ENCODE measurements around the gene PRAC2. TPM values are rescaled to one million over a fixed set of nuclear protein-coding genes. Genes with fewer than 3 reads are reported as not detected.
A peak's percentile ranks its signal among the peaks of the same experiment; 100 is the strongest.

PRAC2 gene
- 1.5 TPM for polyA plus RNA-seq (2013, experiment 1 of 2)
- 1.0 TPM for polyA plus RNA-seq (2013, experiment 2 of 2)

- no peak within 1 kb of the TSS for H3K27ac ChIP-seq (ENCODE audit: low read length, poor library complexity, severe bottlenecking)
These were observed at the start of gene PRAC2 for GRCh38 chr17:48722915-48723422. TSS of gene PRAC2 (plus strand) at chr17:48723185. CDS start at chr17:48724411, 1,226 bp downstream.

GRCh38 chr17:48676963-48677558 is 45.9 kb upstream of the PRAC2 start:
- Histone ChIP-seq H4K91ac (ENCODE audit: low read length) (no peak overlapping the region), H3K9ac (ENCODE audit: low read length) (no peak overlapping the region), H3K27ac (ENCODE audit: low read length, poor library complexity, severe bottlenecking) (no peak overlapping the region), H3K4ac (ENCODE audit: low read depth in 1 of 2, low read length in 2 of 2) (no peak overlapping the region), H3K79me1 (replicated peaks; ENCODE audit: low read length, poor library complexity, severe bottlenecking) (no peaks in the 10 kb centered on the region), H3K23ac (ENCODE audit: low read length in 2 of 2) (no peak overlapping the region), H2AFZ (ENCODE audit: low read depth, low read length) (no peak overlapping the region), H3K14ac (ENCODE audit: low read length in 2 of 2) (no peak overlapping the region), H2AK5ac (ENCODE audit: low read length, severe bottlenecking) (no peak overlapping the region), H3K36me3 (ENCODE audit: control insufficient read depth in 1 of 2, insufficient read depth in 2 of 2, low read depth in 1 of 2, low read length in 2 of 2) (no peaks in the 10 kb centered on the region), H2BK15ac (ENCODE audit: low read depth, poor library complexity, severe bottlenecking) (no peak overlapping the region), H4K8ac (ENCODE audit: low read length) (no peak overlapping the region), H2BK5ac (ENCODE audit: low read depth, low read length, poor library complexity, severe bottlenecking) (no peak overlapping the region), H3K27me3 (ENCODE audit: control insufficient read depth in 1 of 2, insufficient read depth in 1 of 2, low read length in 2 of 2) (peaks cover 53 to 85% of the 10 kb centered on the region in 2 experiments), H3K9me3 (ENCODE audit: control insufficient read depth, low read length) (no peaks in the 10 kb centered on the region), H3K4me3 (ENCODE audit: insufficient read depth in 1 of 2, low read depth in 1 of 2, low read length in 2 of 2) (no peak overlapping the region), H3K18ac (ENCODE audit: low read depth in 1 of 2, low read length in 2 of 2) (no peak overlapping the region), H3K4me2 (ENCODE audit: low read length, poor library complexity, severe bottlenecking) (no peak overlapping the region), H2BK120ac (ENCODE audit: low read depth, low read length) (no peak overlapping the region), H2BK12ac (ENCODE audit: low read length in 2 of 2) (no peak overlapping the region), H3K4me1 (ENCODE audit: control insufficient read depth, insufficient read depth, low read depth, low read length) (peaks cover 5% of the 10 kb centered on the region)
- 79% methylated on average over 5 of the region's 6 CpGs for WGBS
- DNase-seq: no peak

More at GRCh38 chr17:48722915-48723422, at the start of gene PRAC2:
- Histone ChIP-seq H3K4me1 (ENCODE audit: control insufficient read depth, insufficient read depth, low read depth, low read length) (peaks cover 27% of the 10 kb centered on the region), H2AFZ (ENCODE audit: low read depth, low read length) (peak within 1 kb of the TSS; percentile 49), H3K14ac (ENCODE audit: low read length in 2 of 2) (no peak within 1 kb of the TSS), H3K9ac (ENCODE audit: low read length) (no peak within 1 kb of the TSS), H3K79me1 (replicated peaks; ENCODE audit: low read length, poor library complexity, severe bottlenecking) (no peaks in the 10 kb centered on the region), H3K23ac (ENCODE audit: low read length in 2 of 2) (no peak within 1 kb of the TSS), H2BK120ac (ENCODE audit: low read depth, low read length) (no peak within 1 kb of the TSS), H2BK12ac (ENCODE audit: low read length in 2 of 2) (peak within 1 kb of the TSS in 1 of 2 experiments; percentile 8), H4K8ac (ENCODE audit: low read length) (peak within 1 kb of the TSS; percentile 75), H3K4ac (ENCODE audit: low read depth in 1 of 2, low read length in 2 of 2) (no peak within 1 kb of the TSS), H3K9me3 (ENCODE audit: control insufficient read depth, low read length) (peaks cover 6% of the 10 kb centered on the region), H3K36me3 (ENCODE audit: control insufficient read depth in 1 of 2, insufficient read depth in 2 of 2, low read depth in 1 of 2, low read length in 2 of 2) (peaks cover 0 to 3% of the 10 kb centered on the region in 2 experiments), H3K18ac (ENCODE audit: low read depth in 1 of 2, low read length in 2 of 2) (peak within 1 kb of the TSS; percentile 26 to 37), H3K27me3 (ENCODE audit: control insufficient read depth in 1 of 2, insufficient read depth in 1 of 2, low read length in 2 of 2) (peaks cover 99 to 100% of the 10 kb centered on the region in 2 experiments), H3K4me2 (ENCODE audit: low read length, poor library complexity, severe bottlenecking) (peak within 1 kb of the TSS; percentile 63), H2BK15ac (ENCODE audit: low read depth, poor library complexity, severe bottlenecking) (no peak within 1 kb of the TSS), H2BK5ac (ENCODE audit: low read depth, low read length, poor library complexity, severe bottlenecking) (no peak within 1 kb of the TSS), H3K4me3 (ENCODE audit: insufficient read depth in 1 of 2, low read depth in 1 of 2, low read length in 2 of 2) (peak within 1 kb of the TSS in 1 of 2 experiments; percentile 23), H2AK5ac (ENCODE audit: low read length, severe bottlenecking) (no peak within 1 kb of the TSS), H4K91ac (ENCODE audit: low read length) (no peak within 1 kb of the TSS)
- peak; percentile 15 for DNase-seq
- WGBS: 13% methylated on average over 15 of the region's 21 CpGs

- WGBS: 25% methylated on average over 41 of the region's 41 CpGs
These were observed 44.6 kb upstream of the PRAC2 start for GRCh38 chr17:48678141-48678971.

More at GRCh38 chr17:48678141-48678971, 44.6 kb upstream of the PRAC2 start:
- no peak overlapping the region for H3K27ac ChIP-seq (ENCODE audit: low read length, poor library complexity, severe bottlenecking)
- H3K18ac ChIP-seq (ENCODE audit: low read depth in 1 of 2, low read length in 2 of 2): peak overlapping the region in 1 of 2 experiments; percentile 68
- no peak overlapping the region for H2BK5ac ChIP-seq (ENCODE audit: low read depth, low read length, poor library complexity, severe bottlenecking)
- no peak overlapping the region for H3K14ac ChIP-seq (ENCODE audit: low read length in 2 of 2)
- H2BK12ac ChIP-seq (ENCODE audit: low read length in 2 of 2): no peak overlapping the region
- H3K4me2 ChIP-seq (ENCODE audit: low read length, poor library complexity, severe bottlenecking): peak overlapping the region; percentile 2
- H2AFZ ChIP-seq (ENCODE audit: low read depth, low read length): no peak overlapping the region
- H3K4me3 ChIP-seq (ENCODE audit: insufficient read depth in 1 of 2, low read depth in 1 of 2, low read length in 2 of 2): peak overlapping the region in 1 of 2 experiments; percentile 60
- no peak overlapping the region for H2AK5ac ChIP-seq (ENCODE audit: low read length, severe bottlenecking)
- H3K27me3 ChIP-seq (ENCODE audit: control insufficient read depth in 1 of 2, insufficient read depth in 1 of 2, low read length in 2 of 2): peaks cover 65 to 90% of the 10 kb centered on the region in 2 experiments
- DNase-seq: peak; percentile 65
- no peak overlapping the region for H4K91ac ChIP-seq (ENCODE audit: low read length)
- H3K9me3 ChIP-seq (ENCODE audit: control insufficient read depth, low read length): no peaks in the 10 kb centered on the region
- H3K23ac ChIP-seq (ENCODE audit: low read length in 2 of 2): no peak overlapping the region
- H3K79me1 ChIP-seq (replicated peaks; ENCODE audit: low read length, poor library complexity, severe bottlenecking): no peaks in the 10 kb centered on the region
- H3K4me1 ChIP-seq (ENCODE audit: control insufficient read depth, insufficient read depth, low read depth, low read length): peaks cover 5% of the 10 kb centered on the region
- no peaks in the 10 kb centered on the region for H3K36me3 ChIP-seq (ENCODE audit: control insufficient read depth in 1 of 2, insufficient read depth in 2 of 2, low read depth in 1 of 2, low read length in 2 of 2)
- H3K4ac ChIP-seq (ENCODE audit: low read depth in 1 of 2, low read length in 2 of 2): peak overlapping the region in 1 of 2 experiments; percentile 1
- H3K9ac ChIP-seq (ENCODE audit: low read length): peak overlapping the region; percentile 30
- no peak overlapping the region for H2BK120ac ChIP-seq (ENCODE audit: low read depth, low read length)
- no peak overlapping the region for H2BK15ac ChIP-seq (ENCODE audit: low read depth, poor library complexity, severe bottlenecking)
- peak overlapping the region; percentile 45 for H4K8ac ChIP-seq (ENCODE audit: low read length)

Data from mesenchymal stem cell (in vitro differentiated cells and primary cell).